Liver (tissue), 9 donors: ENCODE data around the gene POLDIP2. TPM values are rescaled to one million over a fixed set of nuclear protein-coding genes. Genes with fewer than 3 reads are reported as not detected.

Experiments
- DNase-seq: peaks from one replicate; pipeline ENCODE4 v3.0.0-alpha.2; 2017; ENCODE audit warnings: low spot score
- H3K27ac ChIP-seq, 2 donors: one replicate each; pipeline ENCODE4 v1.7.0; 2013; ENCODE audit warnings: inconsistent platforms in 2 of 2, low read length in 2 of 2, control low read depth in 1 of 2, low read depth in 1 of 2, mild to moderate bottlenecking in 1 of 2
- H3K27me3 ChIP-seq, 4 donors: one replicate each; pipeline versions ENCODE4 v1.6.1 to v1.7.0; 2013; ENCODE audit warnings: low read length in 3 of 4, inconsistent platforms in 1 of 4, mild to moderate bottlenecking in 1 of 4, moderate library complexity in 1 of 4; ENCODE audit not compliant: control insufficient read depth in 4 of 4, insufficient read depth in 4 of 4
- H3K36me3 ChIP-seq, 4 donors: one replicate each; pipeline versions ENCODE4 v1.6.1 to v1.7.0; 2013; ENCODE audit warnings: low read length in 3 of 4, mild to moderate bottlenecking in 3 of 4, low read depth in 1 of 4, moderate library complexity in 1 of 4; ENCODE audit not compliant: control insufficient read depth in 4 of 4, insufficient read depth in 3 of 4
- H3K4me1 ChIP-seq, 4 donors: one replicate each; pipeline versions ENCODE4 v1.6.1 to v1.7.0; 2013; ENCODE audit warnings: low read length in 3 of 4, mild to moderate bottlenecking in 3 of 4, moderate library complexity in 1 of 4; ENCODE audit not compliant: control insufficient read depth in 4 of 4, insufficient read depth in 4 of 4
- H3K4me3 ChIP-seq, 3 donors: one replicate each; pipeline versions ENCODE4 v1.6.1 to v1.7.0; 2013; ENCODE audit warnings: low read length in 3 of 3, control low read depth in 1 of 3, low read depth in 1 of 3, mild to moderate bottlenecking in 1 of 3
- H3K9ac ChIP-seq, 2 donors: one replicate each; pipeline ENCODE4 v1.7.0; 2013; ENCODE audit warnings: low read length in 2 of 2, mild to moderate bottlenecking in 2 of 2, moderate library complexity in 2 of 2, control low read depth in 1 of 2, low read depth in 1 of 2
- H3K9me3 ChIP-seq, 4 donors: one replicate each; pipeline versions ENCODE4 v1.6.1 to v1.7.0; 2013; ENCODE audit warnings: low read length in 3 of 4; ENCODE audit not compliant: control insufficient read depth in 4 of 4
- CTCF ChIP-seq: fragments of 150-350 bp; IDR thresholded peaks from 2 replicates; pipeline ENCODE4 v1.5.1; 2017; ENCODE audit warnings: improper control_type of control experiment, low read depth, low read length; ENCODE audit not compliant: missing input control
- EGR1 ChIP-seq, 2 donors: IDR thresholded peaks; 2 replicates each; pipeline ENCODE4 v1.6.1; 2016 to 2018; ENCODE audit warnings: antibody characterized with exemption in 2 of 2, low read depth in 2 of 2
- FOXA1 ChIP-seq: IDR thresholded peaks from 2 replicates; pipeline ENCODE4 v1.6.1; 2016; ENCODE audit warnings: antibody characterized with exemption
- FOXA2 ChIP-seq: IDR thresholded peaks from 2 replicates; pipeline ENCODE4 v1.6.1; 2016; ENCODE audit warnings: antibody characterized with exemption
- GABPA ChIP-seq, 2 donors: IDR thresholded peaks in 1 of 2; conservative IDR thresholded peaks in 1 of 2; 2 replicates each; pipeline ENCODE4 v1.6.1; 2016; ENCODE audit warnings: antibody characterized with exemption in 2 of 2, mild to moderate bottlenecking in 1 of 2, moderate library complexity in 1 of 2
- HNF4A ChIP-seq, 2 donors: conservative IDR thresholded peaks; 2 replicates each; pipeline ENCODE4 v1.6.1; 2016; ENCODE audit warnings: antibody characterized with exemption in 2 of 2, mild to moderate bottlenecking in 2 of 2
- HNF4G ChIP-seq: IDR thresholded peaks from 2 replicates; pipeline ENCODE4 v1.6.1; 2016; ENCODE audit warnings: antibody characterized with exemption
- JUND ChIP-seq, 2 donors: IDR thresholded peaks; 2 replicates each; pipeline ENCODE4 v1.6.1; 2016; ENCODE audit warnings: antibody characterized with exemption in 2 of 2
- NR2F2 ChIP-seq: IDR thresholded peaks from 2 replicates; pipeline ENCODE4 v1.6.1; 2016; ENCODE audit warnings: antibody characterized with exemption
- RAD21 ChIP-seq, 2 donors: IDR thresholded peaks; 2 replicates each; pipeline ENCODE4 v1.6.1; 2016; ENCODE audit warnings: antibody characterized with exemption in 2 of 2, mild to moderate bottlenecking in 2 of 2
- REST ChIP-seq: IDR thresholded peaks from 2 replicates; pipeline ENCODE4 v1.6.1; 2016; ENCODE audit warnings: antibody characterized with exemption, mild to moderate bottlenecking
- RXRA ChIP-seq, 2 donors: IDR thresholded peaks; 2 replicates each; pipeline ENCODE4 v1.6.1; 2017 to 2018; ENCODE audit warnings: antibody characterized with exemption in 2 of 2, mild to moderate bottlenecking in 1 of 2
- SP1 ChIP-seq: IDR thresholded peaks from 2 replicates; pipeline ENCODE4 v1.6.1; 2018; ENCODE audit warnings: antibody characterized with exemption, mild to moderate bottlenecking
- TAF1 ChIP-seq: conservative IDR thresholded peaks from 2 replicates; pipeline ENCODE4 v1.6.1; 2016; ENCODE audit warnings: antibody characterized with exemption, mild to moderate bottlenecking
- YY1 ChIP-seq: IDR thresholded peaks from 2 replicates; pipeline ENCODE4 v1.6.1; 2016; ENCODE audit warnings: antibody characterized with exemption, mild to moderate bottlenecking
- WGBS: extraction: QIAGEN DNeasy Blood & Tissue Kit; methylation state at CpG from one replicate; pipeline ENCODE4 v1.1.7; 2013; 5-methylcytosine and 5-hydroxymethylcytosine counted together
- polyA plus RNA-seq, 2 donors: library from polyadenylated mRNA; stranded (reverse) in 1 of 2; unstranded in 1 of 2; fragments of 200-250 nt in 1 of 2; fragments of >200 nt in 1 of 2; fragmentation: Nextera tagmentation in 1 of 2; extraction: Ambion mirVana in 1 of 2; gene quantifications; one replicate each; pipeline versions ENCODE4 v1.2.1 to v1.2.3, GENCODE V29; 2013 to 2015
- total RNA-seq, 2 donors: library from RNA; depleted of rRNA; stranded (reverse); fragments of >200 nt; gene quantifications; one replicate each; pipeline ENCODE4 v1.2.3, GENCODE V29; 2014
- TF ChIP-seq, protein P1 (sequence below): IDR thresholded peaks from 2 replicates; pipeline ENCODE4 v1.6.1; 2016; ENCODE audit warnings: antibody characterized with exemption
- TF ChIP-seq, protein P2 (sequence below): IDR thresholded peaks from 2 replicates; pipeline ENCODE4 v1.6.1; 2016; ENCODE audit warnings: antibody characterized with exemption
- TF ChIP-seq, protein P3 (sequence below): IDR thresholded peaks from 2 replicates; pipeline ENCODE4 v1.6.1; 2016; ENCODE audit warnings: antibody characterized with exemption
- donor health status: healthy.
- donor health status: healthy.
- donor health status: healthy.
- donor health status: healthy.
- donor health status: healthy.

POLDIP2 gene
- total and polyA plus RNA-seq, 4 donors, result 65.5 to 150 (median 104) TPM

DNA sequence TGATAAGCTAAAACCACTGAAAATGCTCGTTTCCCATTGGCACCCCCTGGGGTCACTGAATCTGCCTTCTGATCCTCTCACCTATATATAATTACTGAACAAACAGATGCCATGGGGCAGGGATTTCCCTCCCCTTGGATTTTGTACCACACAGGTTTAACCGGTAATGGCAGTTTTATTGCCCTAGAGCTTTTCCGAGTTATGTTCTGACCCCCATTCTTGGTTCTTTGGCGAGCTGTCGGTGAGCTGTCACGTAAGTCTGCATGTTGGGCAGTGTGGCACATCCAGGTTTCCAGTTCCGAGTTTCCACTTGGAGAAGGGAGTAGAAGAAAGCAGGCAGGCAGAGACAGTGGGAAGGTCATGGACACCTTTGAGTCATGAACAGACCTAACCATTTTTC lies 31.2 kb downstream of the POLDIP2 start:
- TF ChIP-seq FOXA1 (no peak), SP1 (no peak), FOXA2 (no peak), JUND (IDR thresholded peaks at IDR 0.05) (no peak), YY1 (no peak), GABPA (IDR thresholded peaks at IDR 0.05 in 1 of 2, conservative IDR thresholded peaks at IDR 0.05 in 1 of 2) (no peak), HNF4G (no peak), EGR1 (IDR thresholded peaks at IDR 0.05; ENCODE audit: low read depth in 2 of 2) (no peak), NR2F2 (no peak), RXRA (IDR thresholded peaks at IDR 0.05) (no peak), CTCF (no peak), HNF4A (conservative IDR thresholded peaks at IDR 0.05) (no peak), TAF1 (no peak), REST (no peak), RAD21 (IDR thresholded peaks at IDR 0.05) (no peak)
- TF ChIP-seq, protein P1, sequence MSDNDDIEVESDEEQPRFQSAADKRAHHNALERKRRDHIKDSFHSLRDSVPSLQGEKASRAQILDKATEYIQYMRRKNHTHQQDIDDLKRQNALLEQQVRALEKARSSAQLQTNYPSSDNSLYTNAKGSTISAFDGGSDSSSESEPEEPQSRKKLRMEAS, result no peak
- TF ChIP-seq, protein P2, sequence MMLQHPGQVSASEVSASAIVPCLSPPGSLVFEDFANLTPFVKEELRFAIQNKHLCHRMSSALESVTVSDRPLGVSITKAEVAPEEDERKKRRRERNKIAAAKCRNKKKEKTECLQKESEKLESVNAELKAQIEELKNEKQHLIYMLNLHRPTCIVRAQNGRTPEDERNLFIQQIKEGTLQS, result no peak
- TF ChIP-seq, protein P3, sequence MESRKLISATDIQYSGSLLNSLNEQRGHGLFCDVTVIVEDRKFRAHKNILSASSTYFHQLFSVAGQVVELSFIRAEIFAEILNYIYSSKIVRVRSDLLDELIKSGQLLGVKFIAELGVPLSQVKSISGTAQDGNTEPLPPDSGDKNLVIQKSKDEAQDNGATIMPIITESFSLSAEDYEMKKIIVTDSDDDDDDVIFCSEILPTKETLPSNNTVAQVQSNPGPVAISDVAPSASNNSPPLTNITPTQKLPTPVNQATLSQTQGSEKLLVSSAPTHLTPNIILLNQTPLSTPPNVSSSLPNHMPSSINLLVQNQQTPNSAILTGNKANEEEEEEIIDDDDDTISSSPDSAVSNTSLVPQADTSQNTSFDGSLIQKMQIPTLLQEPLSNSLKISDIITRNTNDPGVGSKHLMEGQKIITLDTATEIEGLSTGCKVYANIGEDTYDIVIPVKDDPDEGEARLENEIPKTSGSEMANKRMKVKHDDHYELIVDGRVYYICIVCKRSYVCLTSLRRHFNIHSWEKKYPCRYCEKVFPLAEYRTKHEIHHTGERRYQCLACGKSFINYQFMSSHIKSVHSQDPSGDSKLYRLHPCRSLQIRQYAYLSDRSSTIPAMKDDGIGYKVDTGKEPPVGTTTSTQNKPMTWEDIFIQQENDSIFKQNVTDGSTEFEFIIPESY, result no peak
- Histone ChIP-seq H3K4me3 (no peak overlapping the region), H3K36me3 (peaks cover 0 to 28% (median 11%) of the 10 kb centered on the region in 4 donors), H3K27me3 (no peaks in the 10 kb centered on the region), H3K27ac (no peak overlapping the region), H3K4me1 (peaks cover 6 to 32% (median 26%) of the 10 kb centered on the region in 4 donors), H3K9ac (no peak overlapping the region), H3K9me3 (no peaks in the 10 kb centered on the region)
- no peak for DNase-seq
- 75% methylated on average over 7 of the region's 7 CpGs for whole genome bisulfite sequencing
